GM08714 (cell line): ENCODE results near the gene NSD2.
"Not testable (repeated sequence)": the region's sequence is repeated elsewhere in the genome, so short reads cannot be mapped to it uniquely, and the experiment has no call there.

Source experiments
- H3K4me3 ChIP-seq: fragments of 200-500 bp; sonication (Bioruptor generic); 2 replicates; pipeline ENCODE4 v1.5.1; 2014; ENCODE audit warnings: mild to moderate bottlenecking, low read length, inconsistent platforms
- ZNF274 ChIP-seq: IDR thresholded peaks from 2 replicates; pipeline ENCODE4 v1.6.1; 2012; ENCODE audit warnings: mild to moderate bottlenecking, low read depth, low read length

NSD2 gene

DNA sequence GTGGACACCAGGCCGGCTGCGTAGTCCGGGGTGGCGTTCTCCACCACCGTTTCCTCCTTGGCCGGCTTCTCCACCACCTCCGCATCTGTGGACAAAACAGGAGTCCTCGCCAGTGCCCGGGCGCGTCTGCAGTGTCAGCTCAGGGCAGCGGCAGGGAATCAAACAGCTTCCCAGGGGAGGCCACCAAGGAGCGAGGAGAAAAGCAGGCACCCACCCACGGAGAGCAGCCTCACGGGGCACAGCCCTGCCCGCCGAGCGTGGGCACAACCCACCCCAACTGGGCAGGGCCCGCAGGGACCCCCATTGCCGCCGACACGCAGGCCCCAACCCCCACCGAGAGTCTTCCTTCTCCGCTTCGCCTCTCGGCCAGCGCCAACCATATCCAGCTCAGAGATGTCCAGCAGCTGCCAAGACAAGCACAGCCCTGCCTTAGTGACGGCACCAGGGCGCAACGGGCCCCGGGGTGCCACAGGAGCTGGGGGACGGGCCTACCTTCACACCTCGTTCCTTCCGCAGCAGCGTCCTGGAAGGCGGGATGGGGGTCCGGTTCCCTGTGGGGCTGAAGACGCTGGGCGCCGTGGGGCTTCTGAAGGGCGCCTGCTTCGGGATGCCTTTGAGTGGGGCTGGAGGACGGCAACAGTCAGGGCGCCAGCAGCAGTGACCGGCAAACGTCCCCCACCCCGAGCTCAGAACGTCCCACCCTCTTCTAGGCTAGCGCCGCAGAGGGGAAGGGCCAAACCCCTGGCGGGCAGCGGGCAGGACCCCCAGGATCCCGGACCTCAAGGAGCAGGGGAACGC, 114.8 kb downstream of the NSD2 start:
- no peak overlapping the region for H3K4me3 ChIP-seq
- no peak for TF ChIP-seq ZNF274

GRCh38 chr4:1986578-1987210, 115.5 kb downstream of the NSD2 start:
- no peak overlapping the region for H3K4me3 ChIP-seq
- no peak for TF ChIP-seq ZNF274

DNA sequence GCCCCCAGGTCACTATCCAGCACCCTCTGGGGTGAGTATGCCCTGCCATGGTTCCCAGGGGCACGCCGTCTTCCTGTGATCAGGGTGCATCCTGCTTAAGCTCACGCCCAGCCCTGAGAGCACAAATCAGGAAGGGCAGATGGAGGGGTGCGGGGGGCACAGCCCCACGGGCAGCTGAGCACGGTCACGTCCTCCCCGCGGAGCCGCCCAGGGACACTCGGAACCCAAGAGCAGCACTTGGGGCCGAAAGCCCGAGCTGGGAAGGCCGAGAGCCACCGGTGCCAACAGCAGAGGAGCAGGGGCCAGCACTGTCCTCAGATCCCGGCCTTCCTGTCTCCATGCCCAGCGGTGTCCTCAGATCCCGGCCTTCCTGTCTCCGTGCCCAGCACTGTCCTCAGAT, 116.1 kb downstream of the NSD2 start:
- no peak for TF ChIP-seq ZNF274
- no peak overlapping the region for H3K4me3 ChIP-seq

DNA sequence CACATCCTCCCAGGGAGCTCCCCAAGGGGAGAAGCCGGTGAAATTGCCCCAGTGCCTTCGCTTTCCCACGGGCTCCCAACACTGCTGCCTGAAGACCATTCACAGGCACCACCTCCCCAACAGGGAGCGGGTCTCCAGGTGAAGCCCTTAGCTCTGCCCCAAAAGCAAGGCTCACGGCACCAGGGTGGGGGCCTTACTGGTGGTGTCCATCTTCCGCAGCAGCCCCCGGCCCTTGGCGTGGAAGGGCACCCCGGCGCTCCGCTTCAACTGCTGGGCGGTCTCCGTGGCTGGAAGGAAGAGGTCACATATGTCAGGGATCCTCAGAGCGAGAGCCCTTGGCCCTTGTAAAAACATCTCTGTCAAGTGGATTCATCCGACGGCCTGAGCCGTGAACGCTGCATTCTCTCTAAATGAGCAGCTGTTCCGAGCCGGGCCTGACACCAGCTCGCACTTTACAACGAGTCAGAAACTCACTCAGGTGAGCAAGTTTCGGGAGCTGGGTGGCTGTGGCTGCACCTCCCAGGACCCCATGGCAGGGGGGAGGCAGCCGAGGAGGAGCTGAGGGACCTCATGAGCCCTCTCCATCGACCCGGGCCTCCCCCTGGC, 116.6 kb downstream of the NSD2 start:
- no peak overlapping the region for H3K4me3 ChIP-seq
- no peak for TF ChIP-seq ZNF274

GRCh38 chr4:1988327-1988724, 117.1 kb downstream of the NSD2 start:
- no peak for TF ChIP-seq ZNF274
- no peak overlapping the region for H3K4me3 ChIP-seq

DNA sequence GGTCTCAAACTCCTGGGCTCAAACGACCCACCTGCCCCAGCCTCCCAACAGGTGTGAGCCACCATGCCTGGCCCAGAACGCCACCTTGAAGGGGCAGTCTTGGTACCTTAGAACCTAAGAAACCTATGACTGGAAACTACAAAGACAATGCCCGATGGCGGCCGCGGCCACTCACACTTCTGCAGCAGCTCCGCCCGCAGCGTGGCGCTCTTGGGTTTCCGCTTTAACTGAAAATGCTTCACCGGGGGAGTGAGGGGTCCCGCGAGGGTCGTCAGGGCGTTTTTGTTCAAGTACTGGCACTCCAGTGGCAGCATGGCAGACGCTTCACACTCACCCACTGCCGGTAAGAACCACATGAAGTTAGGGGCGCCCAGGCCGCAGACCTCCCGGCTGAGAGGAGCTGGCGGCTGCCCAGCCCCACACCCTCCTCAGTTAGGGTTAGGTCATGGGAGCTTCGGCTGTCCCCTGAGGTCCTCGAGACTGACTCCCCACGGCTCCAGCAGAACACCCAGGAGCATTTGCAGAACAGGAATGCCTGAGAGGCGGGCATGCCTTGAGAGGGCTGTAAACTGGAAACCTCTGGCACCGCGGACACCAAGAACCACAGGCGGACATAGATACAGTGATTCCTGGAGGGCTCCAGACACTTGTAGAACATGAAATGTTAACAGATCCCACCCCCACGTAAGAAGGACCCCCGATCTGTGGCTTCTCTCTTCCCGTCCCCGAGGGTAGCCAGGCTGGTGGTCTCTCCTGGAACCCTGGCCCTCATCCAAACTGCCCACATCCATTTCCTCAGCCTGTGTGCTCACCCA, 118.5 kb downstream of the NSD2 start:
- TF ChIP-seq ZNF274 = no peak

DNA sequence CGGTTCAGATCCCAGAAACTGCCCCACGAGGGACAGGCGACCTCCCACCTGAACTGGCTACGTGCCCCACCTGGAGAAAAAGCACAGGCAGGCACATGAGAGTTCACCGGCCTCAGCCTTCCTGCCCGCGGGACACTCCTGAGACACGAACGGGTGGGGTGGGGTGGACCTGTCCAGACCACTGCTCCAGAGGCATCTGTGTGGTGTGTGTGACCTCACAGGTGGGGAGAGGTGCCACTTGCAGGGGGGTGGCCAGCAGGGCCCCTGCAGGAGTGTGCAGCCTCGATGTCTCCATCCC, 119.1 kb downstream of the NSD2 start:
- no peak overlapping the region for H3K4me3 ChIP-seq
- TF ChIP-seq ZNF274 = no peak

More for the DNA sequence above, 118.5 kb downstream of the NSD2 start:
- no peak overlapping the region for H3K4me3 ChIP-seq

GRCh38 chr4:1990676-1991075, 119.5 kb downstream of the NSD2 start:
- TF ChIP-seq ZNF274 = no peak
- no peak overlapping the region for H3K4me3 ChIP-seq

DNA sequence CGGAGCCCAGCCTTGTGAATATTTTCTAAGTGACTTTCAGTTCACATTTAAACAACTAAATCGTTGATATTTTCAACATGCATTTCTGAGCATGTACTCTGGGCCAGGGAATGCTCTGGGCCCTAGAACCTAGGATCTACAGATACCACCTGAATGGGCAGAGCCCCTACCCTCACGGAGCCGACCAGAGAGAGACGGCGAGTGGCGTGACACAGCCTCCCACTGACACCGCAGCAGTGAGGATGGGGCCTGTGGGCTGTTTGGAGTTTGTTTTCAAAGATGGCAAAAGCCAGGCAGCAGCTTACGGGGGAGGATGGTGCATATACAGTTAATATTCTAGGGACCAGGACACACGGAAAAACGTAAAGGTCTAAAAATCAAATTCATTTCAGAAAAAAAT, 119.9 kb downstream of the NSD2 start:
- H3K4me3 ChIP-seq = no peak overlapping the region
- no peak for TF ChIP-seq ZNF274

- no peak for TF ChIP-seq ZNF274
- no peak overlapping the region for H3K4me3 ChIP-seq
These were observed 120.6 kb downstream of the NSD2 start for GRCh38 chr4:1991596-1992434.

GRCh38 chr4:1992468-1993168, 121.4 kb downstream of the NSD2 start:
- H3K4me3 ChIP-seq = no peak overlapping the region
- TF ChIP-seq ZNF274 = no peak

DNA sequence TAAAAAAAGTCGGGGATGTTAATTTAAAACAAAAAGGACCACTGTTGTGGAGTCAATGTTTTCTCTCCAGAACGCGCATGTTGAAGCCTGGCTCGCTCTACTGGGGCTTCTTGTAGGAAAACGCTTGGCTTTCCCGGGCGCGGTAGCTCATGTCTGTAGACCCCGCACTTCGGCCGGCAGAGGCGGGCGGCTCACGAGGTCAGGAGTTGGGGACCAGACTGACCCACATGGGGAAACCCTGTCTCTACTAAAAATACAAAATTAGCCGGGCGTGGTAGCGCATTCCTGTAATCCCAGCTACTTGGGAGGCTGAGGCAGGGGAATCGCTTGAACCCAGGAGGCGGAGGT, 122.0 kb downstream of the NSD2 start:
- no peak overlapping the region for H3K4me3 ChIP-seq
- no peak for TF ChIP-seq ZNF274

DNA sequence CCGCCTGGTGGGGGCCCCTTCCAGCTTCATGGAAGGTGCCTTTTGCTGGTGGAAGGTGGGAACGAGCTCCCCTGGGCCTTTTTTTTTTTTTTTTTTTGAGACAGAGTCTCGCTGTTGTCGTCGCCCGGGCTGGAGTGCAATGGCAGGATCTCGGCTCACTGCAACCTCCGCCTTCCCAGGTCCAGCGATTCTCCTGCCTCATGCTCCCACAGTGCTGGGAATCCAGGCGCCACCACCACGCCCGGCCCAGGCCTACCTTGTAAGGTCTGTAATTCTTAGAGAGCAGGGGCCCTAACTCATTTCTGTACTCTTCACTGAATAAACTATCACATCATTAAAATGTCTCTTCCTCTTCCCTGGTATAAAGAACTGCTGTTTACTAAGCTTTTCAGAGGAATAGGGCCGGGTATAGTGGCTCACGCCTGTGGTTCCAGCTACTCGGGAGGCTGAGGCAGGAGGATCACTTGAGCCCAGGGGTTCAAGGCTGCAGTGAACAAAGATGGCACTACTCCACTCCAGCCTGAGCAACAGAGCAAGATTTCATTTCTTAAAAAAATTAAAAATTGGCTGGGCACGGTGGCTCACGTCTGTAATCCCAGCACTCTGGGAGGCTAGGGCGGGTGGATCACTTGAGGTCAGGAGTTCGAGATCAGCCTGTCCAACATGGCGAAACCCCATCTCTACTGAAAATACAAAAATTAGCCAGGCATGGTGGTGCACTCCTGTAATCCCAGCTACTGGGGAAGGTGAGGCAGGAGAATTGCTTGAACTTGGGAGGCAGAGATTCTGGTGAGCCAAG, 122.7 kb downstream of the NSD2 start:
- H3K4me3 ChIP-seq = not testable (repeated sequence)
